Measurements from ENCODE around the gene CD2AP. TPM values are rescaled to one million over a fixed set of nuclear protein-coding genes. Genes with fewer than 3 reads are reported as not detected.
A peak's percentile ranks its signal among the peaks of the same experiment; 100 is the strongest.

The CD2AP gene
- total RNA-seq, 1 experiment from 2014 or later, result 34.0 TPM

DNA sequence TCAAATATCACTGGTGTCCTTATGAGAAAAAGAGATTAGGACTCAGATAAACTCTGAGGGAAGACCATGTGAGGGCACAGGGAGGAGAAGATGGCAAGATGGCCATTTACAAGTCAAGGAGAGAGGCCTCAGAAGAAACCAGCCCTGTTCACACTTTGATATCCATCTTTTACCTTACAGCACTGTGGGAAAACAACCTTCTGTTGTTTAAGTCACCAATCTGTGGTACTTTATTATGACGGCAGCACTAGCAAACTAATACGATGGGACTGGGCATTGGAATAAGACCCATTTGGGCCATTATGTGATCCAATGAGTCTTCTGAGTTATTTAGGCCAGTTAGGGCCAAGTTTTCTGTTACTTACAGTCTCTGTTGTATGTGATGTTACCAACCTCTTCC is 26.4 kb upstream of the CD2AP start:
- no peaks in the 10 kb centered on the region for H3K36me3 ChIP-seq (replicated peaks; ENCODE audit: control insufficient read depth, insufficient read depth, low read length)
- no peak overlapping the region for H3K4me3 ChIP-seq (ENCODE audit: insufficient read depth, low read depth, low read length)
- H3K27me3 ChIP-seq (ENCODE audit: control insufficient read depth, insufficient read depth, low read length), result no peaks in the 10 kb centered on the region
- no peak for DNase-seq

- Histone ChIP-seq H3K36me3 (replicated peaks; ENCODE audit: control insufficient read depth, insufficient read depth, low read length) (no peaks in the 10 kb centered on the region), H3K4me3 (ENCODE audit: insufficient read depth, low read depth, low read length) (no peak overlapping the region), H3K27me3 (ENCODE audit: control insufficient read depth, insufficient read depth, low read length) (no peaks in the 10 kb centered on the region)
- DNase-seq, result no peak
Measured at GRCh38 chr6:47452899-47453298, 24.7 kb upstream of the CD2AP start.

DNA sequence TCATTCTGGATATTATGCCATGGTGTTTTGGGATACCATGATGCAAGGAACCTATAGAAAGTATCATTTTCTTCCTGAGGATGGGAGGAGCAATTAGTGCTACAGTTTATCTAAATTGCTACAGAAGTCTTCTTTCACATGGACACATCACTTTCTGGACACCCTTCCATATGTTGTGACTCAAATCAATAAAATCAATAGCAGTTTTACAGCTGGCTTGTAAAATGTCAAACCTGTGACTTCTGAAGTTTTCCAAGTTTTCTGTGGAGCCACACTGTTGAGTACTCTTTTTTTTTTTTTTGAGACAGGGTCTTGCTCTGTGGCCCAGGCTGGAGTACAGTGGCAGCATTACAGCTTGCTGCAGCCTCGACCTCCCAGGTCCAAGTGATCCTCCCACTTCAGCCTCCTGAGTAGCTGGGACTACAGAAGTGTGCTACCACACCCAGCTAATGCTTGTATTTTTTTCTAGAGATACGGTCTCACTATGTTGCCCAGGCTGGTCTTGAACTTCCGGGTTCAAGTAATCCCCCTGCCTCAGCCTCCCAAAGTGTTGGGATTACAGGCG is 24.1 kb upstream of the CD2AP start:
- no peak for DNase-seq
- Histone ChIP-seq H3K27me3 (ENCODE audit: control insufficient read depth, insufficient read depth, low read length) (no peaks in the 10 kb centered on the region), H3K36me3 (replicated peaks; ENCODE audit: control insufficient read depth, insufficient read depth, low read length) (no peaks in the 10 kb centered on the region), H3K4me3 (ENCODE audit: insufficient read depth, low read depth, low read length) (no peak overlapping the region)

DNA sequence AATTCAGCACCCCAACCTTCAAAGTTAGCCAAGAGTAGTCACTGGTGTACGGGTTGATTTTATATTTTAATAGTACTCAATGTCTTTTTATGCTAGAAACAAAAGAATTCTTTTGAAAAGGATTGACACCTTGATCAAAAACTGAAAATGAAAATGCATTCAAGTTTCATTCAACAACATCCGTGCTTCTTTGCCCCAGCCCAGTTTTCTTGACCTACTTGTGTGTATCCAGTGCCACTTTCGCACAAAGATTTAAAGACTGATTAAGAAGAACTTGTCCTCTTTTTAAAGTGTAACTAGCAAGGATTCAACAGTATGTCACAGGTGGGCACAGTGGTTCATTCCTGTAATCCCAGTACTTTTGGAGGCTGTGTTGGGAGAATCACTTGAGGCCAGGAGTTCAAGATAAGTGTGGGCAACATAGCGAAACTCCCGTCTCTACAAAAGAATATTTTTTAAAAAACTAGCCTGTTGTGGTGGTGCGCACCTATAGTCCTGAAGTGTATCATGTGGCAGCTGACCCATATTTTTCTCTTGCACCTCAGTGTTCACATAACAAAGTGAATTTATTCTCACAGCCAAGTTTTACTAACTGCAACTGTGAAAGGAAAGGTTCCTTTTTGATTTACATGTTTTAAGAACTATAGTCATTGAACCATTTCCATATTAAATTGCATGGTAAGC is 22.7 kb upstream of the CD2AP start:
- no peaks in the 10 kb centered on the region for H3K27me3 ChIP-seq (ENCODE audit: control insufficient read depth, insufficient read depth, low read length)
- H3K36me3 ChIP-seq (replicated peaks; ENCODE audit: control insufficient read depth, insufficient read depth, low read length), result no peaks in the 10 kb centered on the region
- no peak for DNase-seq
- no peak overlapping the region for H3K4me3 ChIP-seq (ENCODE audit: insufficient read depth, low read depth, low read length)

- H3K36me3 ChIP-seq (replicated peaks; ENCODE audit: control insufficient read depth, insufficient read depth, low read length), result no peaks in the 10 kb centered on the region
- H3K27me3 ChIP-seq (ENCODE audit: control insufficient read depth, insufficient read depth, low read length), result no peaks in the 10 kb centered on the region
- DNase-seq, result no peak
- no peak overlapping the region for H3K4me3 ChIP-seq (ENCODE audit: insufficient read depth, low read depth, low read length)
Measured at GRCh38 chr6:47455533-47456209, 21.9 kb upstream of the CD2AP start.

DNA sequence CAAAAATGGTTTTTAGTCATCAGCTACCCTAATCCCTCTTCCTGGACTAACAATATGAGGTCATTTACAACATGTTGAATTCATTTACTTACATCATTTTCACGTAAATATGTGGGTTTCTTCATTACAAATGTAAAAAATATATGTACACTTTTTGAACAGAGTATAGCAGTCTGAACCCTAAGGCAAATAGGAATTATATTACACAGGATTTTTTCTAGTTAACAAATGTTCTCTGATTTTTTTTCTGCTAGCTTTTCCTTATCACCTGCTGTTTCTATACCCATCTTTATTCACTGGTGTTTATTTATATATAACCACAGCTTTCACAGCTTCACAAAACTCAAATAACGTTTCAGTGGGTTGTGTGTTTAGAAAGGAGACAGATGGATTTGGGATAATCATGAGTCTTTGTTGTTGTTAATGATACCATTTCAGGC is 21.0 kb upstream of the CD2AP start:
- Histone ChIP-seq H3K36me3 (replicated peaks; ENCODE audit: control insufficient read depth, insufficient read depth, low read length) (no peaks in the 10 kb centered on the region), H3K27me3 (ENCODE audit: control insufficient read depth, insufficient read depth, low read length) (no peaks in the 10 kb centered on the region), H3K4me3 (ENCODE audit: insufficient read depth, low read depth, low read length) (no peak overlapping the region)
- no peak for DNase-seq

GRCh38 chr6:47457370-47457769 is 20.2 kb upstream of the CD2AP start:
- no peak for DNase-seq
- H3K27me3 ChIP-seq (ENCODE audit: control insufficient read depth, insufficient read depth, low read length), result no peaks in the 10 kb centered on the region

DNA sequence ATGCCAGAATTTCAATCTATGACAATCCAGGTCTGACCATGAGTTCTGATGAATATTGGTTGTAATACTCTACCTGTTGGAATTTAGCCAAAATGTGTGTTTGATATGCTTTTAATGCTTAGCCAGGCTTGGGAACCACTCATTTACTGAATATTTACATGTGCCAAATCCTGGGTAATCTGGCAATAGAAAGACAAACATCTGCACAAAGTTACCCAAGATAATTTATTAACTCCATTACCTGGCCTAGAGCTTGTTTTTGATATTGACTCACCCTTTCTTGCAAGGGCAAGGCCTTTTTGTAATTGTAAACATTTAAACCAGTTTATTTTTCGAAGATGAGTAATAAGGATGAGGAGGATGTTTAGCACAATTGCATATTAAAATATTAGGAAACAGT is 13.5 kb upstream of the CD2AP start:
- Histone ChIP-seq H3K4me3 (ENCODE audit: insufficient read depth, low read depth, low read length) (no peak overlapping the region), H3K36me3 (replicated peaks; ENCODE audit: control insufficient read depth, insufficient read depth, low read length) (no peaks in the 10 kb centered on the region), H3K27me3 (ENCODE audit: control insufficient read depth, insufficient read depth, low read length) (no peaks in the 10 kb centered on the region)
- DNase-seq, result no peak

More at GRCh38 chr6:47457370-47457769, 20.2 kb upstream of the CD2AP start:
- Histone ChIP-seq H3K4me3 (ENCODE audit: insufficient read depth, low read depth, low read length) (no peak overlapping the region), H3K36me3 (replicated peaks; ENCODE audit: control insufficient read depth, insufficient read depth, low read length) (no peaks in the 10 kb centered on the region)

DNA sequence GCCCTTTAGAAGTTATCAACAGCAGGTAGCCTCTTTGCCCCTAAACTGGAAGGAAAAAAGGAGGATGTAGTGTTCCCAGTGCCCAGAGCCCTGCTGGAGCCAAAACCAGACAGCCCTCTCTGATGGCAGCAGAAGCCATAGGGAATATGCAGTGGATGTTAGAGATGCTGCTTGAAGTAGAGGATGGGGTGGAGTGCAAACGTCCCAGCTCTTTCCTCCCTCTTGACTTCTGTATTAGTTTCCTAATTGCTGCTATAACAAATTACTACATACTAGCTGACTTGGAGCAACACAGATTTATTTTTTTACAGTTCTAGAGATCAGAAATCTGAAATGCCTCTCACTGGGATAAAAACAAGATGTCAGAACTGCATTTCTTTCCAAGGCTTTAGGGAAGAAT is 12.5 kb upstream of the CD2AP start:
- H3K36me3 ChIP-seq (replicated peaks; ENCODE audit: control insufficient read depth, insufficient read depth, low read length), result no peaks in the 10 kb centered on the region
- H3K4me3 ChIP-seq (ENCODE audit: insufficient read depth, low read depth, low read length), result no peak overlapping the region
- DNase-seq, result no peak
- H3K27me3 ChIP-seq (ENCODE audit: control insufficient read depth, insufficient read depth, low read length), result no peaks in the 10 kb centered on the region

GRCh38 chr6:47471911-47472310 is 5.7 kb upstream of the CD2AP start:
- Histone ChIP-seq H3K27me3 (ENCODE audit: control insufficient read depth, insufficient read depth, low read length) (no peaks in the 10 kb centered on the region), H3K36me3 (replicated peaks; ENCODE audit: control insufficient read depth, insufficient read depth, low read length) (no peaks in the 10 kb centered on the region), H3K4me3 (ENCODE audit: insufficient read depth, low read depth, low read length) (no peak overlapping the region)
- no peak for DNase-seq

- Histone ChIP-seq H3K4me3 (ENCODE audit: insufficient read depth, low read depth, low read length) (no peak overlapping the region), H3K27me3 (ENCODE audit: control insufficient read depth, insufficient read depth, low read length) (no peaks in the 10 kb centered on the region), H3K36me3 (replicated peaks; ENCODE audit: control insufficient read depth, insufficient read depth, low read length) (no peaks in the 10 kb centered on the region)
- no peak for DNase-seq
Measured at GRCh38 chr6:47473791-47474346, 3.7 kb upstream of the CD2AP start.

DNA sequence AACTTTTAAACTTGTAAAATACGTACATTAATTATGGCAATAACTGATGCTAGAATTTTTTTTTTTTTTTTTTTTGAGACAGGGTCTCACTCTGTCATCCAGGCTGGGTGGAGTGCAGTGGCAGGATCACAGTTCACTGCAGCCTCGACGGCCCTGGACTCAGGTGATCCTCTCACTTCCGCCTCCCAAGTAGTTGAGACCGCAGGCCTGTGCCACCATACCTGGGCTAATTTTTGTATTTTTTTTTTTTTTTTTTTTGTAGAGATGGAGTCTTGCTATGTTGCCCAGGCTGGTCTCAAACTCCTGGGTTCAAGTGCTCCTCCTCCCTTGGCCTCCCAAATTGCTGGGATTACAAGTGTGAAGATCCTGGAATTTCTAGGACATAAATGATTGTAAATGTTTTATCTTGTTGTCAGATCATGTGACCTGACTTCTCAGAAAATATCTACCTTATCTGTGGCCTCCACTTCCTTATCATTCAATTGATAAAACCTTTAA is 2.2 kb upstream of the CD2AP start:
- no peak for DNase-seq
- Histone ChIP-seq H3K4me3 (ENCODE audit: insufficient read depth, low read depth, low read length) (no peak overlapping the region), H3K27me3 (ENCODE audit: control insufficient read depth, insufficient read depth, low read length) (no peaks in the 10 kb centered on the region), H3K36me3 (replicated peaks; ENCODE audit: control insufficient read depth, insufficient read depth, low read length) (no peaks in the 10 kb centered on the region)

DNA sequence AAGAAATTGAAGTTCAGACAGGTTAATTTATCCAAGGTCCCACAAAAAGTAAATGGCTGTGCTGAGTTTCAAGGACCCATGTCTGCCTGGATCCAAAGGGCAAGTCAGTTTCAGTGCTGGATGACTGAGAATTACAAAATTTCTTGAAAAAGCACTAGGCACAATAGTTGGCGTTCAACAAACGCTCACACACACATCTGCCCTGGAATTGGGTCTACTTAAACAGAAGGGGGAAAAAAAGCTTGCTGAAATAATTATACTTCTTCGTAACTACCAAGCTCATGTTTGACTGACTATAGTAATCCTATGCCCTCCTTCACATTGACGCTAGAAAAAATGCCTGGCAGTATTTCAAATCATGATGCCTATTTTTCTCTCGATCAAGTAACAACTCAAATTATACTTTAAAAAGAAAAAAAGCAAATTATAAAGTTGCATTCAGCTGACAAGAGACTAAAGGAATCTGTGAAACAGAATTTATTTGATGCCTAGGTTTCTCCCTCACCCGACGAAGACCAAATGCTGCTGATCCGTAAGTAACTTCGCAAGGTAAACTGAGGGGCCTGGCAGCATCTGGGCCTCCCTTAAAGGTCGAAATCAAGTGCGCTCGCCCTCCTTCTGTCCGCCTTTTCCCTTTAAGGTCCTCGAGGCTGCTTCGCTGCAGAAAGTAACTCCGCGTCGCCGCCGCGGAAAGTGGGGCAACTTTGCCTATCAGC is 650 bp upstream of the CD2AP start:
- DNase-seq, result no peak
- peak overlapping the region; percentile 99 for H3K4me3 ChIP-seq (ENCODE audit: insufficient read depth, low read depth, low read length)

More for the DNA sequence above, 650 bp upstream of the CD2AP start:
- no peaks in the 10 kb centered on the region for H3K27me3 ChIP-seq (ENCODE audit: control insufficient read depth, insufficient read depth, low read length)
- no peaks in the 10 kb centered on the region for H3K36me3 ChIP-seq (replicated peaks; ENCODE audit: control insufficient read depth, insufficient read depth, low read length)

Data from H7 (cell line).